Natural killer cell (primary cell): ENCODE data around the gene RUNX3. TPM values are rescaled to one million over a fixed set of nuclear protein-coding genes. Genes with fewer than 3 reads are reported as not detected.

Experiments
- ATAC-seq, 3 donors: fragments of 150-1000 bp in 2 of 3; fragments of 200-7000 bp in 1 of 3; cut with Tn5 transposase; 1 replicate in 1 of 3; 2 replicates in 2 of 3; pipeline ENCODE4 v1.10.0; 2021; ENCODE audit warnings: mild to moderate bottlenecking in 2 of 3, moderate library complexity in 2 of 3
- DNase-seq, 2 donors: peaks; one replicate each; pipeline versions ENCODE4 v3.0.0 to v3.0.0-alpha.2; 2013 to 2021; ENCODE audit warnings: mixed read lengths in 1 of 2
- H3K27ac ChIP-seq: one replicate; pipeline ENCODE4 v1.5.1; 2013; ENCODE audit warnings: mild to moderate bottlenecking, low read length
- H3K27me3 ChIP-seq: one replicate; pipeline ENCODE4 v1.6.1; 2013; ENCODE audit warnings: low read length; ENCODE audit not compliant: control insufficient read depth, insufficient read depth
- H3K36me3 ChIP-seq: one replicate; pipeline ENCODE4 v1.6.1; 2013; ENCODE audit warnings: low read length; ENCODE audit not compliant: control insufficient read depth, insufficient read depth
- H3K4me1 ChIP-seq: one replicate; pipeline ENCODE4 v1.6.1; 2013; ENCODE audit warnings: low read length; ENCODE audit not compliant: control insufficient read depth, insufficient read depth
- H3K4me3 ChIP-seq: one replicate; pipeline ENCODE4 v1.5.1; 2013; ENCODE audit warnings: low read length
- H3K9me3 ChIP-seq: one replicate; pipeline ENCODE4 v1.6.1; 2013; ENCODE audit warnings: low read length; ENCODE audit not compliant: control insufficient read depth, insufficient read depth
- H3K27ac Mint-ChIP-seq, 2 donors: one replicate each; pipeline ENCODE4 v1.8.0; 2022; ENCODE audit warnings: mild to moderate bottlenecking in 2 of 2, mixed read lengths in 2 of 2, moderate library complexity in 1 of 2
- H3K27me3 Mint-ChIP-seq, 2 donors: one replicate each; pipeline ENCODE4 v1.8.0; 2022; ENCODE audit warnings: low read depth in 2 of 2, mixed read lengths in 2 of 2
- H3K36me3 Mint-ChIP-seq: one replicate; pipeline ENCODE4 v1.8.0; 2022; ENCODE audit warnings: mixed read lengths
- H3K4me1 Mint-ChIP-seq, 2 donors: one replicate each; pipeline ENCODE4 v1.8.0; 2022; ENCODE audit warnings: mixed read lengths in 2 of 2
- H3K4me3 Mint-ChIP-seq: one replicate; pipeline ENCODE4 v1.8.0; 2022; ENCODE audit warnings: mild to moderate bottlenecking, moderate library complexity, mixed read lengths
- H3K9me3 Mint-ChIP-seq, 2 donors: one replicate each; pipeline ENCODE4 v1.8.0; 2022; ENCODE audit warnings: mixed read lengths in 2 of 2
- WGBS: methylation state at CpG from one replicate; pipeline ENCODE4 v1.1.7; 2013; ENCODE audit warnings: missing lambda C conversion rate; ENCODE audit not compliant: insufficient coverage; 5-methylcytosine and 5-hydroxymethylcytosine counted together
- intact Hi-C: fragments of 100-400 bp; cut with micrococcal nuclease; formaldehyde crosslinking; loops from one replicate; pipeline ENCODE4 v1.14.2; 2022
- total RNA-seq, 4 donors: library from RNA; stranded (reverse); fragments of 120-200 nt in 1 of 4; gene quantifications; one replicate each; pipeline versions ENCODE4 v1.2.3 to v1.2.4, GENCODE V29; 2013 to 2022
- TF ChIP-seq, protein P1 (sequence below): fragments of 200-600 bp; IDR thresholded peaks from one replicate; pipeline ENCODE4 v1.8.0; 2022; ENCODE audit warnings: antibody characterized with exemption

RUNX3 gene
- total RNA-seq, 3 donors from 2014 or later (not counting 1 experiment from before 2014, with no cell fraction given): 537 to 630 (median 601) TPM

DNA sequence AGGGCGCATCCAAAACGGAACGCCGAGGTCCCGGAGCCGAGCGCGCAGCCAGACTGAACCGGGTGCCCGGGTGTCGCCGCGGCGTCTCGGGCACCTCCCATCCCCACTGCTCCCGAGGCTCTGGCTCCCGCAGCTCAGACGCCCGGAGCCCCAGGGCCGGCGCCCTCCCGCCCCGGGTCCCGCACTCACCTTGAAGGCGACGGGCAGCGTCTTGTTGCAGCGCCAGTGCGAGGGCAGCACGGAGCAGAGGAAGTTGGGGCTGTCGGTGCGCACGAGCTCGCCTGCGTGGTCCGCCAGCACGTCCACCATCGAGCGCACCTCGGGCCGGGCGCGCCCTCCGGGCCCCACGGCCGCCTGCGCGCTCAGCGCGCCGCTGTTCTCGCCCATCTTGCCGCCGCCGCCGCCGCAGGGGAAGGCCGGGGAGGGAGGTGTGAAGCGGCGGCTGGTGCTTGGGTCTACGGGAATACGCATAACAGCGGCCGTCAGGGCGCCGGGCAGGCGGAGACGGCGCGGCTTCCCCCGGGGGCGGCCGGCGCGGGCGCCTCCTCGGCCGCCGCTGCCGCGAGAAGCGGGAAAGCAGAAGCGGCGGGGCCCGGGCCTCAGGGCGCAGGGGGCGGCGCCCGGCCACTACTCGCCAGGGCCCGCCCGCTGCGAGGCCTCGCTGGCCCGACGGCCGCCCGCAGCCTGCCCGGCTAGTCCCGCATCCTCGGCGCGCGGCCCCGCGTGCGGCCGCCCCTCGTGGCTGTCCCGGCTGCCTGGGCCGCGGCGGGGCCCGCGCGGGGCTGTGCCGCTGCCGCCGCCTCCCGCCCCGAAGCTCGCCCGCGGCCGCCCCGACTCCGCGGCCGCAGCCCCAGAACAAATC is 447 bp downstream of the RUNX3 start:
- H3K36me3 ChIP-seq: peaks cover 32% of the 10 kb centered on the region
- peak overlapping the region; percentile 99 for H3K27ac Mint-ChIP-seq
- peaks cover 0 to 9% of the 10 kb centered on the region in 2 donors for H3K27me3 Mint-ChIP-seq
- no peaks in the 10 kb centered on the region for H3K9me3 Mint-ChIP-seq
- no peaks in the 10 kb centered on the region for H3K27me3 ChIP-seq
- DNase-seq: peak; percentile 68 to 72
- peak; percentile 3 to 23 (median 22) for ATAC-seq
- TF ChIP-seq, protein P1, sequence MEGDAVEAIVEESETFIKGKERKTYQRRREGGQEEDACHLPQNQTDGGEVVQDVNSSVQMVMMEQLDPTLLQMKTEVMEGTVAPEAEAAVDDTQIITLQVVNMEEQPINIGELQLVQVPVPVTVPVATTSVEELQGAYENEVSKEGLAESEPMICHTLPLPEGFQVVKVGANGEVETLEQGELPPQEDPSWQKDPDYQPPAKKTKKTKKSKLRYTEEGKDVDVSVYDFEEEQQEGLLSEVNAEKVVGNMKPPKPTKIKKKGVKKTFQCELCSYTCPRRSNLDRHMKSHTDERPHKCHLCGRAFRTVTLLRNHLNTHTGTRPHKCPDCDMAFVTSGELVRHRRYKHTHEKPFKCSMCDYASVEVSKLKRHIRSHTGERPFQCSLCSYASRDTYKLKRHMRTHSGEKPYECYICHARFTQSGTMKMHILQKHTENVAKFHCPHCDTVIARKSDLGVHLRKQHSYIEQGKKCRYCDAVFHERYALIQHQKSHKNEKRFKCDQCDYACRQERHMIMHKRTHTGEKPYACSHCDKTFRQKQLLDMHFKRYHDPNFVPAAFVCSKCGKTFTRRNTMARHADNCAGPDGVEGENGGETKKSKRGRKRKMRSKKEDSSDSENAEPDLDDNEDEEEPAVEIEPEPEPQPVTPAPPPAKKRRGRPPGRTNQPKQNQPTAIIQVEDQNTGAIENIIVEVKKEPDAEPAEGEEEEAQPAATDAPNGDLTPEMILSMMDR: no peak
- H3K36me3 Mint-ChIP-seq: peaks cover 6% of the 10 kb centered on the region
- under 1% methylated on average over 129 of the region's 129 CpGs for WGBS
- H3K4me1 Mint-ChIP-seq: peaks cover 49 to 63% of the 10 kb centered on the region in 2 donors
- no peaks in the 10 kb centered on the region for H3K9me3 ChIP-seq
- peak overlapping the region; percentile 100 for H3K27ac ChIP-seq
- H3K4me3 ChIP-seq: peak overlapping the region; percentile 94
- peaks cover 67% of the 10 kb centered on the region for H3K4me1 ChIP-seq
- intact Hi-C loops: loop anchor here (1.0 to 5.0 kb wide), 5 partner anchors 35 to 218 kb away; no protein-coding TSS in a partner anchor
- peak overlapping the region; percentile 97 for H3K4me3 Mint-ChIP-seq

DNA sequence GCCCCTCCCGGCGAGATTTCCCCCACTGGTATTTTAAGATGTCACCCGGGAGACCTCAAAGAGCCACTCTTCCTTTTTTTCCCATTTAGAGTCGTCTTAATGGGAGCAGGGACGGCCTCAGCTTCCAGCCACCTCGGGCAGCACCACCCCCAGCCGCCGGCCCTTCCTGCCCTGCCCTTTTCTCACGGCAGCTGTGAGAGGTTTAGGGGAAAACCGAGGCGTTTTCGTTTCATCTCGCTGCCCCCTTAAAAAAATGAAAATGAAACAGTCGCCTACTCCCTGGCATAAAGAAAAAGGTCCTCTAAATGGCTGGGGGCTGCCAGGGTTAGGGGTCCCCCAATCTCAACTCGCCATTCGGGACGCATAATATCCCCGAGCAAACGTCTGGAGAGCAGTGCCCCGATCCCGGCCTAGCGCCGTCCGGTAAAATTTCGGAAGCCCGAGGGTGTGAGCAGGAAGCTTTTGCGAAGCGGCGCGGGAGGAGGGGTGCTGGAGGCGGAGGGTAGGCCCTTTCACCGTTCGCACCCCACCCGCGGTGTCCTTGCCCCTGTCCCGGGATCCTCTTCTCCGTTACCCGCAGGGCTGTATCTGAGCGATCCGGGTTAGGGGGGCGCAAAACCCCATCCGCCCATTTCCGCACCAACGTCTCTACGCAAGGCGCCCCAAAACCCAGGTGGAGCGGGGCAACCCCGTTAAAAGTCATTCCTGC is 1.2 kb downstream of the RUNX3 start:
- DNase-seq: peak; percentile 59 to 82

DNA sequence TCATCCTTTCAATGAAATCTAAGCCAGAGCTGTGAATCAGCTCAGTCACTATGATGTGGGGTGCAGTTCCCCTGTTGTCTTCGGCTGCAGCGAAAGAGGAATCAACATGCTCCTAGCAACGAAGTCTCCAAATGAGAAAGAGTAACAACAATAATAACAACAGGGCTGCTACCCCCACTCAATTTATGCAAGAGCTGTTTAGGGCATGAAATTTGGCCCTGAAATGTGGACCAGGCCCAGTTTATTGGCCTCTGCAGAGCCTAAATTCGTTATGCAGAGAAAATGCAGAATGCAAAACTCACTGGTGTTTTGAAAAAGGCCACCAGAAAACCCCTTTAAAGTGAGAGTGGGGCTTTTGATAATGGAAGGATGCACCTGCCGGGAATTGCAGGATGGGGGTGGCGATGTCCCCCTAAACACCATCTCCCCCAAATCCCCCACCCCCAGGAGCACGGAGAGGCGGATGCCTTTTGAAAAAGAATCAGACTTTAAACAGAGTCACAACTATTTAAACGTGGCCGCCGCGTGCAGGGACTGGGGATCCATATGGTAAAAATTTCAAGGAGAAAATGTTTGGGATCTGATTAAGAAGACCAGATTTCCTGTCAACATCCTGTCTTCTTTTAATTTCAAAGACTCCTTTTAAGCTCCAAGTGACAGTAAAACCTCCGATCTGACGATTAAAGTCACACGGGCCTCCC is 1.9 kb downstream of the RUNX3 start:
- Histone ChIP-seq H3K4me1 (peaks cover 69% of the 10 kb centered on the region), H3K27me3 (no peaks in the 10 kb centered on the region), H3K36me3 (peaks cover 46% of the 10 kb centered on the region), H3K9me3 (no peaks in the 10 kb centered on the region), H3K4me3 (peak overlapping the region; percentile 94), H3K27ac (peak overlapping the region; percentile 100)
- H3K36me3 Mint-ChIP-seq: peaks cover 6% of the 10 kb centered on the region
- peak overlapping the region; percentile 97 for H3K4me3 Mint-ChIP-seq
- WGBS: under 1% methylated on average over 12 of the region's 15 CpGs
- no peaks in the 10 kb centered on the region for H3K27me3 Mint-ChIP-seq
- peak in 1 of 2 donors; percentile 45 for DNase-seq
- intact Hi-C loops: loop anchor here (2.0 kb wide), 1 partner anchor 37 kb away; no protein-coding TSS in a partner anchor
- no peak for ATAC-seq
- H3K9me3 Mint-ChIP-seq: no peaks in the 10 kb centered on the region
- peaks cover 54 to 61% of the 10 kb centered on the region in 2 donors for H3K4me1 Mint-ChIP-seq
- TF ChIP-seq, protein P1: no peak
- H3K27ac Mint-ChIP-seq: peak overlapping the region; percentile 99

More for the DNA sequence above, 1.2 kb downstream of the RUNX3 start:
- Histone ChIP-seq H3K9me3 (no peaks in the 10 kb centered on the region), H3K27ac (peak overlapping the region; percentile 100), H3K27me3 (no peaks in the 10 kb centered on the region), H3K36me3 (peaks cover 39% of the 10 kb centered on the region), H3K4me3 (peak overlapping the region; percentile 94), H3K4me1 (peaks cover 68% of the 10 kb centered on the region)
- Mint-ChIP-seq H3K27me3 (peaks cover 0 to under 1% of the 10 kb centered on the region in 2 donors), H3K4me3 (peak overlapping the region; percentile 97), H3K9me3 (no peaks in the 10 kb centered on the region), H3K36me3 (peaks cover 6% of the 10 kb centered on the region), H3K4me1 (peaks cover 47 to 59% of the 10 kb centered on the region in 2 donors), H3K27ac (peak overlapping the region; percentile 99)
- intact Hi-C loops: loop anchor here (2.0 kb wide), 1 partner anchor 36 kb away; no protein-coding TSS in a partner anchor
- WGBS: 0% methylated on average over 48 of the region's 48 CpGs
- ATAC-seq: peak; percentile 1 to 13 (median 2)
- TF ChIP-seq, protein P1: no peak
